Ectodermal cell (in vitro differentiated cells): ENCODE data around the gene TPSD1.
"Not testable (repeated sequence)": the region's sequence is repeated elsewhere in the genome, so short reads cannot be mapped to it uniquely, and the experiment has no call there.

Experiments used
- H3K27ac ChIP-seq: 2 replicates; pipeline ENCODE4 v1.7.0; 2013; ENCODE audit warnings: mild to moderate bottlenecking, low read depth, low read length; ENCODE audit not compliant: insufficient read depth, poor library complexity, severe bottlenecking
- H3K27me3 ChIP-seq: 2 replicates; pipeline ENCODE4 v1.7.0; 2013; ENCODE audit warnings: mild to moderate bottlenecking, low read length; ENCODE audit not compliant: insufficient read depth, control insufficient read depth, poor library complexity, severe bottlenecking
- H3K36me3 ChIP-seq: one replicate; pipeline ENCODE4 v1.7.0; 2013; ENCODE audit warnings: low read length; ENCODE audit not compliant: control insufficient read depth, insufficient read depth
- H3K4me1 ChIP-seq: one replicate; pipeline ENCODE4 v1.7.0; 2013; ENCODE audit warnings: low read length; ENCODE audit not compliant: control insufficient read depth, insufficient read depth
- H3K4me3 ChIP-seq: 2 replicates; pipeline ENCODE4 v1.7.0; 2013; ENCODE audit warnings: low read depth, low read length, control low read depth; ENCODE audit not compliant: insufficient read depth
- H3K9me3 ChIP-seq: 2 replicates; pipeline ENCODE4 v1.7.0; 2013; ENCODE audit warnings: mild to moderate bottlenecking, low read length, moderate library complexity; ENCODE audit not compliant: control insufficient read depth
- WGBS, 2 experiments: methylation state at CpG; one replicate each; pipeline ENCODE4 v1.1.7; 2013; ENCODE audit warnings: missing lambda C conversion rate in 2 of 2; 5-methylcytosine and 5-hydroxymethylcytosine counted together

TPSD1 gene

GRCh38 chr16:1262846-1263221 lies 7.0 kb downstream of the TPSD1 start:
- Histone ChIP-seq H3K4me1 (peaks cover 5% of the 10 kb centered on the region), H3K27me3 (peaks cover 47% of the 10 kb centered on the region), H3K27ac (no peak overlapping the region), H3K36me3 (no peaks in the 10 kb centered on the region), H3K4me3 (no peak overlapping the region), H3K9me3 (no peaks in the 10 kb centered on the region)
- WGBS, 2 experiments, result 93 to 94% methylated on average over 9 of the region's 9 CpGs

- Histone ChIP-seq H3K36me3 (no peaks in the 10 kb centered on the region), H3K4me3 (no peak overlapping the region), H3K4me1 (peaks cover 4% of the 10 kb centered on the region), H3K9me3 (no peaks in the 10 kb centered on the region), H3K27ac (no peak overlapping the region), H3K27me3 (peaks cover 45% of the 10 kb centered on the region)
- 87 to 90% methylated on average over 15 of the region's 15 CpGs for WGBS, 2 experiments
These were observed 7.9 kb downstream of the TPSD1 start for GRCh38 chr16:1263591-1264344.

- H3K4me3 ChIP-seq, result no peak overlapping the region
- H3K9me3 ChIP-seq, result no peaks in the 10 kb centered on the region
- peaks cover 38% of the 10 kb centered on the region for H3K27me3 ChIP-seq
- H3K4me1 ChIP-seq, result no peaks in the 10 kb centered on the region
- H3K27ac ChIP-seq, result no peak overlapping the region
- WGBS, 2 experiments, result 95 to 96% methylated on average over 16 of the region's 16 CpGs
- H3K36me3 ChIP-seq, result no peaks in the 10 kb centered on the region
These were observed 8.6 kb downstream of the TPSD1 start for GRCh38 chr16:1264345-1265089.

- 89 to 91% methylated on average over 13 of the region's 13 CpGs for WGBS, 2 experiments
- peaks cover 31% of the 10 kb centered on the region for H3K27me3 ChIP-seq
- no peaks in the 10 kb centered on the region for H3K9me3 ChIP-seq
- no peaks in the 10 kb centered on the region for H3K36me3 ChIP-seq
- H3K27ac ChIP-seq, result no peak overlapping the region
- H3K4me3 ChIP-seq, result no peak overlapping the region
- no peaks in the 10 kb centered on the region for H3K4me1 ChIP-seq
These were observed 9.3 kb downstream of the TPSD1 start for GRCh38 chr16:1265090-1265630.

- Histone ChIP-seq H3K4me1 (no peaks in the 10 kb centered on the region), H3K27ac (no peak overlapping the region), H3K4me3 (no peak overlapping the region), H3K9me3 (no peaks in the 10 kb centered on the region), H3K27me3 (peaks cover 24% of the 10 kb centered on the region), H3K36me3 (no peaks in the 10 kb centered on the region)
- 91 to 92% methylated on average over 19 of the region's 19 CpGs for WGBS, 2 experiments
These were observed 10.0 kb downstream of the TPSD1 start for GRCh38 chr16:1265826-1266225.

- not testable (repeated sequence) for H3K9me3 ChIP-seq, H3K27ac ChIP-seq, H3K4me3 ChIP-seq, H3K36me3 ChIP-seq, H3K27me3 ChIP-seq, H3K4me1 ChIP-seq
- 93 to 95% methylated on average over 7 of the region's 7 CpGs for WGBS, 2 experiments
These were observed 13.5 kb downstream of the TPSD1 start for GRCh38 chr16:1269418-1269817.

GRCh38 chr16:1271380-1271723 lies 15.5 kb downstream of the TPSD1 start:
- 94 to 95% methylated on average over 12 of the region's 12 CpGs for whole genome bisulfite sequencing, 2 experiments
- Histone ChIP-seq H3K36me3 (no peaks in the 10 kb centered on the region), H3K27me3 (no peaks in the 10 kb centered on the region), H3K4me3 (no peak overlapping the region), H3K4me1 (no peaks in the 10 kb centered on the region), H3K27ac (no peak overlapping the region), H3K9me3 (no peaks in the 10 kb centered on the region)

- 89 to 90% methylated on average over 19 of the region's 19 CpGs for WGBS, 2 experiments
- H3K36me3 ChIP-seq, H3K27ac ChIP-seq: not testable (repeated sequence)
These were observed 16.0 kb downstream of the TPSD1 start for GRCh38 chr16:1271724-1272413.

GRCh38 chr16:1272453-1273198 lies 16.8 kb downstream of the TPSD1 start:
- Histone ChIP-seq H3K27ac (no peak overlapping the region), H3K36me3 (no peaks in the 10 kb centered on the region), H3K4me1 (peaks cover 1% of the 10 kb centered on the region), H3K4me3 (no peak overlapping the region), H3K9me3 (no peaks in the 10 kb centered on the region), H3K27me3 (no peaks in the 10 kb centered on the region)
- WGBS, 2 experiments, result 81 to 87% methylated on average over 9 of the region's 9 CpGs

More at GRCh38 chr16:1271724-1272413, 16.0 kb downstream of the TPSD1 start:
- not testable (repeated sequence) for H3K27me3 ChIP-seq, H3K9me3 ChIP-seq, H3K4me1 ChIP-seq, H3K4me3 ChIP-seq
